H9 (cell line): ENCODE data around the gene GABBR2. TPM values are rescaled to one million over a fixed set of nuclear protein-coding genes. Genes with fewer than 3 reads are reported as not detected.

Experiments
- DNase-seq: peaks from one replicate; pipeline ENCODE4 v3.0.0-alpha.2; 2017
- H2AFZ ChIP-seq: one replicate; pipeline ENCODE4 v1.6.1; 2013; ENCODE audit warnings: mild to moderate bottlenecking, low read length, control low read depth, moderate library complexity
- H2AK5ac ChIP-seq: 2 replicates; pipeline ENCODE4 v1.6.1; 2013; ENCODE audit warnings: low read length, control low read depth, mixed read lengths; ENCODE audit not compliant: insufficient read length
- H2BK120ac ChIP-seq: one replicate; pipeline ENCODE4 v1.6.1; 2013; ENCODE audit warnings: low read depth, mild to moderate bottlenecking, low read length, control low read depth, inconsistent platforms; ENCODE audit not compliant: poor library complexity, severe bottlenecking
- H2BK12ac ChIP-seq: 2 replicates; pipeline ENCODE4 v1.6.1; 2013; ENCODE audit warnings: low read length, control low read depth, mixed read lengths, low read depth; ENCODE audit not compliant: insufficient read length
- H2BK15ac ChIP-seq: 2 replicates; pipeline ENCODE4 v1.6.1; 2013; ENCODE audit warnings: low read depth, low read length, control low read depth
- H2BK20ac ChIP-seq: one replicate; pipeline ENCODE4 v1.6.1; 2013; ENCODE audit warnings: low read depth, mild to moderate bottlenecking, low read length, control low read depth, inconsistent platforms; ENCODE audit not compliant: poor library complexity, severe bottlenecking
- H2BK5ac ChIP-seq: 2 replicates; pipeline ENCODE4 v1.6.1; 2013; ENCODE audit warnings: low read length, control low read depth, mixed read lengths; ENCODE audit not compliant: insufficient read length
- H3K14ac ChIP-seq: 2 replicates; pipeline ENCODE4 v1.6.1; 2013; ENCODE audit warnings: low read length, control low read depth; ENCODE audit not compliant: insufficient read depth
- H3K18ac ChIP-seq: 2 replicates; pipeline ENCODE4 v1.6.1; 2013; ENCODE audit warnings: low read depth, mild to moderate bottlenecking, mixed read lengths, low read length, control low read depth; ENCODE audit not compliant: insufficient read length
- H3K23ac ChIP-seq: 2 replicates; pipeline ENCODE4 v1.6.1; 2013; ENCODE audit warnings: low read length, control low read depth, mixed read lengths, low read depth; ENCODE audit not compliant: insufficient read length
- H3K23me2 ChIP-seq: 2 replicates; pipeline ENCODE4 v1.6.1; 2013; ENCODE audit warnings: low read depth, mild to moderate bottlenecking, mixed read lengths, low read length, control low read depth; ENCODE audit not compliant: insufficient read length, poor library complexity, severe bottlenecking
- H3K27ac ChIP-seq: 2 replicates; pipeline ENCODE4 v1.5.1; 2013; ENCODE audit warnings: low read length, control low read depth, mixed read lengths, low read depth; ENCODE audit not compliant: insufficient read length
- H3K27me3 ChIP-seq: 2 replicates; pipeline ENCODE4 v1.6.1; 2013; ENCODE audit warnings: low read length, control low read depth, inconsistent platforms; ENCODE audit not compliant: insufficient read depth
- H3K4ac ChIP-seq: 2 replicates; pipeline ENCODE4 v1.6.1; 2013; ENCODE audit warnings: low read depth, mild to moderate bottlenecking, control low read depth, inconsistent platforms, low read length, moderate library complexity
- H3K4me1 ChIP-seq: 2 replicates; pipeline ENCODE4 v1.6.1; 2013; ENCODE audit warnings: low read length, control low read depth, inconsistent platforms; ENCODE audit not compliant: insufficient read depth
- H3K4me2 ChIP-seq: 2 replicates; pipeline ENCODE4 v1.6.1; 2013; ENCODE audit warnings: low read length, control low read depth, mixed read lengths; ENCODE audit not compliant: insufficient read length, insufficient read depth
- H3K56ac ChIP-seq: 2 replicates; pipeline ENCODE4 v1.6.1; 2013; ENCODE audit warnings: low read depth, mild to moderate bottlenecking, mixed read lengths, low read length, control low read depth; ENCODE audit not compliant: insufficient read length
- H3K79me1 ChIP-seq: 2 replicates; pipeline ENCODE4 v1.6.1; 2013; ENCODE audit warnings: low read depth, mild to moderate bottlenecking, moderate library complexity, low read length, control low read depth, inconsistent platforms; ENCODE audit not compliant: insufficient read depth, poor library complexity, severe bottlenecking
- H3K79me2 ChIP-seq: 2 replicates; pipeline ENCODE4 v1.6.1; 2013; ENCODE audit warnings: low read length, control low read depth, inconsistent platforms; ENCODE audit not compliant: insufficient read depth
- H3K9ac ChIP-seq: 2 replicates; pipeline ENCODE4 v1.6.1; 2013; ENCODE audit warnings: low read length, control low read depth, mixed read lengths; ENCODE audit not compliant: insufficient read length; ENCODE audit errors: extremely low read depth
- H3K9me3 ChIP-seq: one replicate; pipeline ENCODE4 v1.6.1; 2013; ENCODE audit warnings: low read depth, low read length, inconsistent platforms; ENCODE audit not compliant: control insufficient read depth
- H3T11ph ChIP-seq: one replicate; pipeline ENCODE4 v1.6.1; 2013; ENCODE audit warnings: mild to moderate bottlenecking, low read length, control low read depth, inconsistent platforms
- H4K20me1 ChIP-seq: one replicate; pipeline ENCODE4 v1.6.1; 2013; ENCODE audit not compliant: control insufficient read depth, insufficient read length, insufficient read depth
- H4K5ac ChIP-seq: 2 replicates; pipeline ENCODE4 v1.6.1; 2013; ENCODE audit warnings: low read depth, mild to moderate bottlenecking, mixed read lengths, low read length, control low read depth; ENCODE audit not compliant: insufficient read length
- H4K8ac ChIP-seq: replicated peaks from 2 replicates; pipeline ENCODE4 v1.6.1; 2013; ENCODE audit warnings: low read length, control low read depth, mixed read lengths, low read depth; ENCODE audit not compliant: insufficient read length
- H4K91ac ChIP-seq: 2 replicates; pipeline ENCODE4 v1.6.1; 2013; ENCODE audit warnings: low read depth, mild to moderate bottlenecking, moderate library complexity, mixed read lengths, low read length, control low read depth; ENCODE audit not compliant: insufficient read length
- H3K27ac Mint-ChIP-seq, 3 experiments: 2 replicates in 2 of 3; 3 replicates in 1 of 3; pipeline ENCODE4 v1.8.0; 2020 to 2021; ENCODE audit warnings: mixed read lengths in 3 of 3, mild to moderate bottlenecking in 1 of 3, moderate library complexity in 1 of 3
- H3K27me3 Mint-ChIP-seq: 2 replicates; pipeline ENCODE4 v1.8.0; 2021; ENCODE audit warnings: low read depth, mild to moderate bottlenecking, moderate library complexity, mixed read lengths
- H3K36me3 Mint-ChIP-seq, 3 experiments: 2 replicates in 2 of 3; 3 replicates in 1 of 3; pipeline ENCODE4 v1.8.0; 2020 to 2021; ENCODE audit warnings: low read depth in 3 of 3, mixed read lengths in 3 of 3; ENCODE audit not compliant: insufficient read depth in 1 of 3
- H3K4me1 Mint-ChIP-seq, 2 experiments: 2 replicates each; pipeline ENCODE4 v1.8.0; 2020; ENCODE audit warnings: mixed read lengths in 2 of 2
- H3K4me3 Mint-ChIP-seq, 2 experiments: 2 replicates in 1 of 2; 3 replicates in 1 of 2; pipeline ENCODE4 v1.8.0; 2020 to 2021; ENCODE audit warnings: mild to moderate bottlenecking in 2 of 2, mixed read lengths in 2 of 2, moderate library complexity in 1 of 2
- H3K9me3 Mint-ChIP-seq, 2 experiments: 2 replicates in 1 of 2; 3 replicates in 1 of 2; pipeline ENCODE4 v1.8.0; 2020; ENCODE audit warnings: mild to moderate bottlenecking in 2 of 2, mixed read lengths in 2 of 2, moderate library complexity in 1 of 2
- CTCF ChIP-seq: fragments of 200-600 bp; sonication (generic); conservative IDR thresholded peaks from 3 replicates; pipeline ENCODE4 v1.8.0; 2021; ENCODE audit warnings: antibody characterized with exemption, mild to moderate bottlenecking
- WGBS: extraction: QIAGEN DNeasy Blood & Tissue Kit; methylation state at CpG from one replicate; pipeline ENCODE4 v1.1.7; 2013; ENCODE audit warnings: missing lambda C conversion rate, low lambda C conversion rate, mixed read lengths; ENCODE audit not compliant: insufficient read length; ENCODE audit errors: extremely low coverage; 5-methylcytosine and 5-hydroxymethylcytosine counted together
- total RNA-seq: library from RNA; stranded (reverse); gene quantifications from 2 replicates; pipeline ENCODE4 v1.2.1, GENCODE V29; 2021

The GABBR2 gene
- total RNA-seq, 1 experiment from 2014 or later: 0.66 TPM

DNA sequence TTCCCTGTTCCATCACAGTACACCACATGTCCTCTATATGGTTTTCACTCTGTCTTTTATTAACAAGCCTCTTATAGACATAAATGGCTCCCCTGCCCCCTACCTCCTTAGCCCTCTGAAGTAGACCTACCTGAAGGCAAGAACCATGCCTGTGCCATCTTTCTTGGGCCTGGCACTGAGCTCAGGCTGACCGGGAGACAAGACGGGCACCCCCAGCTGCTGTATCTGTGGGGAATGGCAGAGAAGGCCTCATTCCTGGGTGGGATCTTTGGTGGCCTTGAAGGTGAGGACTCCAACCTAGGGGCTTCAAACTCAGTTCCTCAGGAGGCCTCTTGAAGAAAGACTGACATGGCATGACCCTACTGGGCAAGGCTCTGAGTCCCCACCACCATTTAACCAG is 109.9 kb downstream of the GABBR2 start:
- no peak overlapping the region for H3K14ac ChIP-seq
- Mint-ChIP-seq H3K27ac (no peak overlapping the region), H3K27me3 (no peaks in the 10 kb centered on the region; the same call in 1 of the 2 replicates), H3K4me3 (no peak overlapping the region), H3K36me3 (no peaks in the 10 kb centered on the region), H3K9me3 (no peaks in the 10 kb centered on the region), H3K4me1 (peaks cover 14 to 19% of the 10 kb centered on the region in 2 experiments)
- no peak overlapping the region for H4K5ac ChIP-seq
- no peak overlapping the region for H2AK5ac ChIP-seq
- TF ChIP-seq CTCF: no peak
- no peak overlapping the region for H3K4me2 ChIP-seq
- H2AFZ ChIP-seq: no peak overlapping the region
- H3K23me2 ChIP-seq: no peaks in the 10 kb centered on the region
- H3K4me1 ChIP-seq: no peaks in the 10 kb centered on the region
- no peak overlapping the region for H2BK20ac ChIP-seq
- WGBS: no CpG with 5 or more reads among the region's 2 CpGs
- no peak overlapping the region for H2BK5ac ChIP-seq
- no peak overlapping the region for H3K18ac ChIP-seq
- H3K27ac ChIP-seq: no peak overlapping the region
- H2BK12ac ChIP-seq: no peak overlapping the region
- no peak overlapping the region for H2BK120ac ChIP-seq
- no peaks in the 10 kb centered on the region for H3K27me3 ChIP-seq
- H2BK15ac ChIP-seq: no peak overlapping the region
- no peak overlapping the region for H3K23ac ChIP-seq
- H3K79me1 ChIP-seq: no peaks in the 10 kb centered on the region
- no peak overlapping the region for H3T11ph ChIP-seq
- no peak overlapping the region for H3K9ac ChIP-seq
- no peaks in the 10 kb centered on the region for H3K79me2 ChIP-seq
- no peak overlapping the region for H3K56ac ChIP-seq
- H3K9me3 ChIP-seq: no peaks in the 10 kb centered on the region
- no peak overlapping the region for H4K91ac ChIP-seq
- H3K4ac ChIP-seq: no peak overlapping the region
- DNase-seq: no peak
- no peaks in the 10 kb centered on the region for H4K20me1 ChIP-seq
- no peak overlapping the region for H4K8ac ChIP-seq
